RWPE2 (cell line): ENCODE results near the gene NCMAP.
A peak's percentile ranks its signal among the peaks of the same experiment; 100 is the strongest.

ENCODE experiments used
- ATAC-seq: fragments of 200-7000 bp; cut with Tn5 transposase; 3 replicates; pipeline ENCODE4 v1.9.1; 2021; ENCODE audit warnings: low read depth
- DNase-seq: peaks from one replicate; pipeline ENCODE4 v3.0.0-alpha.2; 2020; ENCODE audit warnings: low spot score
- H3K27ac ChIP-seq: fragments of 450-650 bp; 2 replicates; pipeline ENCODE4 v1.5.1; 2017; ENCODE audit warnings: mild to moderate bottlenecking; ENCODE audit not compliant: poor library complexity, severe bottlenecking
- H3K27me3 ChIP-seq: fragments of 250-450 bp; sonication (Bioruptor Pico); 2 replicates; pipeline ENCODE4 v1.5.1; 2021; ENCODE audit warnings: mild to moderate bottlenecking, moderate library complexity; ENCODE audit not compliant: insufficient read depth, poor library complexity, severe bottlenecking
- H3K36me3 ChIP-seq: fragments of 250-450 bp; sonication (Bioruptor Pico); 2 replicates; pipeline ENCODE4 v1.5.1; 2020; ENCODE audit warnings: low read depth, mild to moderate bottlenecking, moderate library complexity
- H3K4me1 ChIP-seq: fragments of 250-450 bp; sonication (Bioruptor Pico); 2 replicates; pipeline ENCODE4 v1.5.1; 2021; ENCODE audit warnings: mild to moderate bottlenecking, moderate library complexity; ENCODE audit not compliant: insufficient read depth, poor library complexity, severe bottlenecking
- H3K4me3 ChIP-seq: fragments of 250-450 bp; sonication (Bioruptor Pico); 2 replicates; pipeline ENCODE4 v1.5.1; 2021; ENCODE audit warnings: mild to moderate bottlenecking, moderate library complexity; ENCODE audit not compliant: severe bottlenecking
- H3K9me3 ChIP-seq: fragments of 250-450 bp; sonication (Bioruptor Pico); 2 replicates; pipeline ENCODE4 v1.5.1; 2021; ENCODE audit warnings: mild to moderate bottlenecking, moderate library complexity; ENCODE audit not compliant: severe bottlenecking
- CTCF ChIP-seq: fragments of 450-650 bp; IDR thresholded peaks from one replicate; pipeline ENCODE4 v1.5.1; 2017; ENCODE audit warnings: mild to moderate bottlenecking, moderate library complexity; ENCODE audit not compliant: poor library complexity, severe bottlenecking

The NCMAP gene

GRCh38 chr1:24535021-24535424 is 20.9 kb upstream of the NCMAP start:
- Histone ChIP-seq H3K27ac (no peak overlapping the region), H3K4me1 (no peaks in the 10 kb centered on the region), H3K36me3 (peaks cover 22% of the 10 kb centered on the region), H3K9me3 (no peaks in the 10 kb centered on the region), H3K4me3 (no peak overlapping the region), H3K27me3 (no peaks in the 10 kb centered on the region)
- no peak for DNase-seq
- no peak for ATAC-seq
- no peak for TF ChIP-seq CTCF

- Histone ChIP-seq H3K4me3 (no peak overlapping the region), H3K9me3 (no peaks in the 10 kb centered on the region), H3K4me1 (peaks cover 4% of the 10 kb centered on the region), H3K27ac (no peak overlapping the region), H3K27me3 (no peaks in the 10 kb centered on the region), H3K36me3 (peaks cover 22% of the 10 kb centered on the region)
- no peak for ATAC-seq
- no peak for TF ChIP-seq CTCF
- DNase-seq: no peak
Measured at GRCh38 chr1:24535778-24536177, 20.1 kb upstream of the NCMAP start.

- H3K4me3 ChIP-seq: no peak overlapping the region
- H3K9me3 ChIP-seq: no peaks in the 10 kb centered on the region
- peaks cover 10% of the 10 kb centered on the region for H3K4me1 ChIP-seq
- H3K27me3 ChIP-seq: no peaks in the 10 kb centered on the region
- ATAC-seq (no peak), DNase-seq (no peak)
- H3K27ac ChIP-seq: no peak overlapping the region
- H3K36me3 ChIP-seq: peaks cover 20% of the 10 kb centered on the region
- TF ChIP-seq CTCF: no peak
Measured at GRCh38 chr1:24536391-24536840, 19.5 kb upstream of the NCMAP start.

DNA sequence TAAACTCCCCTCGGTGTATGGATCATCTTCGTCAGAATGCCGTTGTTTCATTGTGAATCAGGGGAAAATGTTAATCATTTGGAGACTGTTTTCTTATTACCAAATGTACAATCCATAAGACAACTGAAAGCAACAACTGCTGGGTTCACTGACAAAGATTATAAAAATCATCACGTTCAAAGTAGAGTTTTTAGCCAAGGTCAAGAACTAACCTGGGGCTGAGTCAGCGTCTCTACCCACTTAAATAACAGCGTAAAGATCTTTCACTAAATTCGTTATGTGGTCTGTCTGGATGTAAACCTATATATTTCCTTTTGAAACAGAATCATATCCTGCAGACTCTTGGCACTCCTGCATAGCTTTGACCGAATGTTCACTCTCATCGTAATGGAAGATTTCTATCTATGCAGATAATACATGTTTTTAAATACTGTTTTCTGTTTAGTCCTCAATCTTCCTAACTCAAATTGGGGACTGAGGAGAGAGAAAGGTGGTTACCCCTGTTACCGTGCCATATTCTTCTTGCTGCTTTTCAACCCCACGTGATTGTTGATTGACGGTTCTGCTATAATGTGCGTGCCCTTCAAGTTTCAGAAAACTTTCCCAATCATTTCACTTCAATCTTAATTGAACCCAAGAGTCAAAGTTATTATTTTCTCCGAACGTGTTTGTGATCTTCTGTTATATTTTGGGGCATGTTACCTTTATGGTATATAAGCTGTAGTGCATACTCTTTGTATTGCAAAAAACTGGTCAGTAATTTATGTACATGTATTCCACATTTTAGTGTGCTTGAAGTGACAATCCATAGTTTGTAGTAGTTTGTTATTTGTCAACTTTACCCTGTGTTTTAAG is 15.6 kb upstream of the NCMAP start:
- no peaks in the 10 kb centered on the region for H3K27me3 ChIP-seq
- ATAC-seq (no peak), DNase-seq (no peak)
- no peak overlapping the region for H3K4me3 ChIP-seq
- peak overlapping the region; percentile 40 for H3K27ac ChIP-seq
- no peak for TF ChIP-seq CTCF
- no peaks in the 10 kb centered on the region for H3K9me3 ChIP-seq
- H3K4me1 ChIP-seq: peaks cover 26% of the 10 kb centered on the region
- peaks cover 11% of the 10 kb centered on the region for H3K36me3 ChIP-seq
